PFSK-1 (cell line): ENCODE data around the gene CLASP1.

Source experiments
- REST ChIP-seq, 2 experiments: IDR thresholded peaks; 2 replicates each; pipeline versions ENCODE4 v1.6.1 to v1.8.0; 2011 to 2012; ENCODE audit warnings: low read depth in 2 of 2, low read length in 2 of 2, control low read depth in 1 of 2, inconsistent platforms in 1 of 2, mild to moderate bottlenecking in 1 of 2, moderate library complexity in 1 of 2; ENCODE audit not compliant: insufficient read depth in 1 of 2
- SIN3A ChIP-seq: IDR thresholded peaks from 2 replicates; pipeline ENCODE4 v1.6.1; 2012; ENCODE audit warnings: mild to moderate bottlenecking, low read length, moderate library complexity, borderline replicate concordance; ENCODE audit not compliant: insufficient read depth

GRCh38 chr2:121409966-121410365 is 239.3 kb downstream of the CLASP1 start:
- TF ChIP-seq REST (IDR thresholded peaks at IDR 0.05; ENCODE audit: insufficient read depth in 1 of 2, low read depth in 2 of 2, low read length in 2 of 2): no peak
- no peak for TF ChIP-seq SIN3A
